ENCODE data around the gene ATF5. TPM values are rescaled to one million over a fixed set of nuclear protein-coding genes. Genes with fewer than 3 reads are reported as not detected.

Gene ATF5
- total and polyA plus RNA-seq, 2 of the 13 experiments (the other 11 are each of a cell fraction or from before 2014, with no cell fraction given) = 5.2 to 10.3 TPM

GRCh38 chr19:49929121-49929610 is at the start of gene ATF5, which contains the start of gene NUP62 (continued):
- TF ChIP-seq MAFF (IDR thresholded peaks at IDR 0.05; ENCODE audit: low read depth, low read length) (no peak), ARNTL (CRISPR knock-in tag; IDR thresholded peaks at IDR 0.05) (no peak), BCL3 (CRISPR knock-in tag; IDR thresholded peaks at IDR 0.05) (peak; percentile 90; the same call in 1 of the 2 replicates), TFE3 (CRISPR knock-in tag; IDR thresholded peaks at IDR 0.05) (peak; percentile 47; the same call in 1 of the 2 replicates), ZNF556 (CRISPR knock-in tag; IDR thresholded peaks at IDR 0.05; ENCODE audit: borderline replicate concordance) (no peak; the same call in 1 of the 2 replicates), ZNF274 (CRISPR knock-in tag; IDR thresholded peaks at IDR 0.05) (peak; percentile 96), KDM3A (CRISPR knock-in tag; IDR thresholded peaks at IDR 0.05; ENCODE audit: low read depth) (no peak; the same call in 1 of the 2 replicates), MED8 (CRISPR knock-in tag; IDR thresholded peaks at IDR 0.05; ENCODE audit: insufficient replicate concordance) (peak; percentile 84), ADNP (CRISPR knock-in tag; IDR thresholded peaks at IDR 0.05) (no peak), SNAPC5 (CRISPR knock-in tag; IDR thresholded peaks at IDR 0.05; ENCODE audit: borderline replicate concordance) (peak; percentile 73; the same call in 1 of the 2 replicates), ZNF576 (CRISPR knock-in tag; IDR thresholded peaks at IDR 0.05) (0 out of 2 replicates have a peak, but pooled peaks have one; percentile 21), RELA (CRISPR knock-in tag; IDR thresholded peaks at IDR 0.05) (no peak; the same call in 1 of the 2 replicates), CHCHD3 (CRISPR knock-in tag; IDR thresholded peaks at IDR 0.05) (no peak), FIP1L1 (IDR thresholded peaks at IDR 0.05; ENCODE audit: borderline replicate concordance, insufficient read depth, low read depth, low read length) (no peak), HNF4G (IDR thresholded peaks at IDR 0.05; ENCODE audit: borderline replicate concordance, low read depth, low read length) (no peak), HNF4G (CRISPR knock-in tag; IDR thresholded peaks at IDR 0.05; ENCODE audit: borderline replicate concordance, low read depth) (0 out of 2 replicates have a peak, but pooled peaks have one; percentile 12), ZNF138 (CRISPR knock-in tag; IDR thresholded peaks at IDR 0.05; ENCODE audit: low read depth) (no peak; the same call in 1 of the 2 replicates), NCOA2 (CRISPR knock-in tag; IDR thresholded peaks at IDR 0.05) (peak; percentile 53; the same call in 1 of the 2 replicates), TFDP1 (CRISPR knock-in tag; IDR thresholded peaks at IDR 0.05; ENCODE audit: borderline replicate concordance) (peak; percentile 98), RFXAP (CRISPR knock-in tag; IDR thresholded peaks at IDR 0.05; ENCODE audit: borderline replicate concordance) (peak; percentile 85; the same call in 1 of the 2 replicates), NKX3-1 (CRISPR knock-in tag; IDR thresholded peaks at IDR 0.05) (peak; percentile 89), JUNB (CRISPR knock-in tag; IDR thresholded peaks at IDR 0.05; ENCODE audit: borderline replicate concordance) (peak; percentile 69; the same call in 1 of the 2 replicates), KLF15 (CRISPR knock-in tag; IDR thresholded peaks at IDR 0.05; ENCODE audit: borderline replicate concordance) (no peak), ZBTB38 (CRISPR knock-in tag; IDR thresholded peaks at IDR 0.05) (peak; percentile 38; the same call in 1 of the 2 replicates), ZNF10 (CRISPR knock-in tag; IDR thresholded peaks at IDR 0.05; ENCODE audit: borderline replicate concordance, low read depth) (no peak), ZNF207 (IDR thresholded peaks at IDR 0.05; ENCODE audit: borderline replicate concordance) (no peak), ZNF569 (CRISPR knock-in tag; IDR thresholded peaks at IDR 0.05; ENCODE audit: borderline replicate concordance) (peak; percentile 63; the same call in 1 of the 2 replicates)
